SK-N-SH treated with all-trans-retinoic acid at 6 μM for 48 hours (cell line): ENCODE measurements around the gene ACBD6.

ENCODE experiments used
- ARNTL ChIP-seq: fragments of 450-650 bp; formaldehyde crosslinking; IDR thresholded peaks from 2 replicates; pipeline ENCODE4 v1.5.0; 2020; ENCODE audit warnings: low read depth, mild to moderate bottlenecking, moderate library complexity, borderline replicate concordance
- BACH2 ChIP-seq: fragments of 250-450 bp; sonication (Bioruptor Pico); IDR thresholded peaks from 2 replicates; pipeline ENCODE4 v1.9.0; 2021; ENCODE audit warnings: mild to moderate bottlenecking, borderline replicate concordance
- ESRRG ChIP-seq: fragments of 250-450 bp; sonication (Bioruptor Pico); IDR thresholded peaks from 2 replicates; pipeline ENCODE4 v1.6.1; 2021; ENCODE audit warnings: mild to moderate bottlenecking
- ISL1 ChIP-seq: fragments of 250-450 bp; sonication (Bioruptor Pico); IDR thresholded peaks from 2 replicates; pipeline ENCODE4 v2.1.2; 2022; ENCODE audit warnings: mild to moderate bottlenecking, moderate library complexity
- OSR1 ChIP-seq: fragments of 250-450 bp; sonication (Bioruptor Pico); IDR thresholded peaks from 2 replicates; pipeline ENCODE4 v1.8.0; 2022; ENCODE audit warnings: moderate library complexity, mild to moderate bottlenecking, inconsistent platforms
- SNAI2 ChIP-seq: fragments of 250-450 bp; sonication (Bioruptor Pico); IDR thresholded peaks from 2 replicates; pipeline ENCODE4 v1.5.0; 2020; ENCODE audit warnings: mild to moderate bottlenecking, moderate library complexity
- TCF4 ChIP-seq: fragments of 250-450 bp; sonication (Bioruptor Pico); IDR thresholded peaks from 2 replicates; pipeline ENCODE4 v1.8.0; 2021; ENCODE audit warnings: mild to moderate bottlenecking, moderate library complexity, borderline replicate concordance
- ZNF565 ChIP-seq: fragments of 450-650 bp; formaldehyde crosslinking; conservative IDR thresholded peaks from 2 replicates; pipeline ENCODE4 v1.5.0; 2020; ENCODE audit warnings: low read depth, mild to moderate bottlenecking, moderate library complexity

- no peak for TF ChIP-seq SNAI2
- TF ChIP-seq ZNF565, result no peak
- TF ChIP-seq ISL1, result no peak
- TF ChIP-seq ESRRG, result no peak
- TF ChIP-seq TCF4 (CRISPR knock-in tag), result no peak
- TF ChIP-seq OSR1 (CRISPR knock-in tag), result no peak
- no peak for TF ChIP-seq BACH2 (CRISPR knock-in tag)
- no peak for TF ChIP-seq ARNTL (CRISPR knock-in tag)
These were observed 220.9 kb downstream of the ACBD6 start for GRCh38 chr1:180281490-180281889.
